NCI-H510A (cell line): ENCODE results near the gene TFF3.
A peak's percentile ranks its signal among the peaks of the same experiment; 100 is the strongest.

ENCODE experiments used
- DNase-seq: peaks from one replicate; lab custom pipeline; 2025; lab: John Stamatoyannopoulos, UW

TFF3 gene

DNA sequence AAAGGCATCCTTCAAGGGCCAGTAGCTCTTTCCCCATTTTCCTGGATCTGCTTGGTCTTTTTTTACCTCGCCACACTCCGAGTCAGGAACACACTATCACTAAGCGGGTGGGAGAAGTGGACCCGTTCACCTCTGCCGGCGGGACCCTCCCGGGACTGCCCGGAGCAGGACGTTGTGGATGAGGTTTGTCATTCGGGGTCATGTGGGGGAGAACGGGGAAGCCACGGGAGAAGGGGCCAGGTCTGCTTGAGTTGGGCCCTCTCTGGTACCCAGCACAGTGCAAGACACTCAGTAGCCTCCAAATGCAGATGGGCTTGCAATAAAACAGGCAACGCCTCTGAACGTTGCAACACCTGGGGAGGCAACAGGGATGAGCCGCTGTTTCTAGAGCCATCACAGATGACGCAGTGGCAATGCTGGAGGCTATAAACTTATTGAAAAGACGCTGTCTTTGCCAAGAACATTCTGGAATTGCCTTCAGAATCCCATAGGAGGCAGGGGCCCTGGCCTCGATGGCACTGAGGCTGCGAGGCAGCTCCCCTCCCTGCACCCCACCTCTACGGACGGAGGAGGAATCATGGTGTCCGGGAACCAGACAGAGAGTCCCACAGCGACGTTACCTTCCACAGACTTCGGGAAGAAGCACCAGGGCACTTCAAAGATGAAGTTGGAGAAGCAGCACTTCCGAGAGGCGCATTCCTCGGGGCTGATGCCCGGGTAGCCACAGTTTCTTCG is 31.8 kb upstream of the TFF3 start:
- no peak for DNase-seq

DNA sequence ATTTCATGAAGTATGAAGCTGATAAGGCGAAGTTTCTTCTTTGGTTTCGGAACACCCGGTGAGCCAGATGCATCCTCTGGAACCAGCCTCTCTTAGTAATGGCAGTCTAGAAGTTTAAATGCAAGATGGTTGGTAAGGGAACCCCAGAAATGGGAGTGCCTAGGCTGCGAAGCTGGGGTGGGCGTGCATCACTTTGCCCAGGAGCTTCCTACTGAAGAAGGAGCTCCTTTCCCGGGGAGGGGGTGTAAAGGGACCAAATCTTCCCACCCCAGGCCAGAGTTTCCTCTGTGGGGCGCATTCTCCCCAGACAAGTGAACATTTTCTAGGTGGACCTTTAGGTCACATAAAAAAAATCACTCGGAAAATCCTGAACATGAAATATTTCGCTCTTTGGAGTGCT is 31.2 kb upstream of the TFF3 start:
- DNase-seq = no peak

DNA sequence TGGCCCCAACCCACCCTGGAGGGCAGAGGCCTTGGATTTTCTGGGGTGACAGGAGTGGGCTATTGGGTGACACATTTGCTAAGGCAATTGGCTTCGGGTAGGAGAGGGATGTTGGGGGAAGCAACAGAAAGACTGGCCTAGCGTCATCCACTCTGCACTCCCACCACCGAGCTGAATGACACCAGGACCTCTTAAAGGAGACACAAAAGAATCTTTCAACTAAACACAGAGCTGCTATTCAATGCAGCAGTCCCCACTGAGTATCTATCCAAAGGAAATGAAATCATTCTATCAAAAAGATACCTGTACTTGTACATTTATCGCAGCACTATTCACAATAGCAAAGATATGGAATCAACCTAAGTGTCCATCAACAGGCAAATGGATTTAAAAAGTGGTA is 29.4 kb upstream of the TFF3 start:
- no peak for DNase-seq

DNA sequence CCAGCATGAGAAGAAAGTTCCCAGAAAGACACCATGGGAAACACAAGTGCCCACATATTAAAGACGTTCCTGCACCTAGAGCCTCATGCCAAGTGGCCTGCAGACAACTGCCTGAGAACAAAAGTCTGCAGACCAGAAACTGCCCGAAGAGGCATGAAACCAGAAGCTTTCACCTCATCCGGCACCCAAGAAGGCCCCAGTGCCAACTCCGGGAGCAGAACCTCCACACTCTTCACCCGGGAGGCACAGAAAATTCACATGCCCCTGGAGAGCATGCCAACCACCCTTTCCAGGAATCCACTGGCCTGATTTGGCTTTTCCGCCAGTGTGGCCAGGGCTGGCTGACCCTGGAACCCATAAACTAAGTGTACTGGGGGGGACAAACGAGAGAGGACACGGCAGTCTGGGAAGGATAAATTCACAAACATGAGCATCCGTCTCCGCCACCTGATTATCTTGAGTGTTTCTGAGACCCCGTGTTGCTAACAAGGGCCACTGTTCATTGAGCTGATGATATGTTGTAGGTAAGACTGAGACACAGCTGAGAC is 28.8 kb upstream of the TFF3 start:
- no peak for DNase-seq

DNA sequence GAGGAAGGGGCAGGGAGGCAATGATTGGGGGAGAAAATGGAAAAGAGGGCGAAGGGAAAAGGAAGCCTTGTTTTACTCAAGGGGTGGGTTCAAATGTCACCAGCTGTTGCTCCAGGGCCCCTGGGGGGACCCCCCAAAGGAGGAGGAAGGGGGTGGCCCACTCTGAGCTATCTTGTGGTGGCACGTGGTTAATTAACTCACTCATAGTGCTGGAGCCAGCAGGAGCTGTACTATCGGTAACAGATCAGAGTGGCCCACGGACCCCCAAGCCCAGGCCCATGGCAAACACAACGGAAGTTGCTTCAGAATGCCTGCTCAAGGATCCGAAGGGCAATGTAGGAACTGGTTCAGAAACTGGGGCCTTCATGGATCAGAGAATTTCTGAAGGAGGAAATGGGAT is 28.3 kb upstream of the TFF3 start:
- no peak for DNase-seq

DNA sequence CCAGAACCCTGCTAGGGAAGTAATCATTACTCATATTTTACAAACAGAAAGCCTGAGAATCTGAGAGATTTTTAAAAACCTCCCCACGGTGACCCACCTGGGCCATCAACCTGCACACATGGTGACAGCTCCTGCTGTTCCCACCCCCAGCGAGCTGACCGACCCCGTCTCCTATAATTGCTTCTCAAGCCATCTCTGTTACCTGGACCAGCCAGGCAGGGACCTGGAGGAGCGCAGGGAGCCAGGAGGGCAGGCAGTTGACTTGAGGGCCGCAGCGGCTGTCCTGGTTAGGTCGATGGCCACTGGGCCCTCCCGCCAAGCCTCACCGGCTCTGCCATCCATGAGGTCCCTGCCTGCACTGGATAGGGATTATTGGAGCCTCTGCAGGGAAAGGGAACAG is 27.9 kb upstream of the TFF3 start:
- no peak for DNase-seq

DNA sequence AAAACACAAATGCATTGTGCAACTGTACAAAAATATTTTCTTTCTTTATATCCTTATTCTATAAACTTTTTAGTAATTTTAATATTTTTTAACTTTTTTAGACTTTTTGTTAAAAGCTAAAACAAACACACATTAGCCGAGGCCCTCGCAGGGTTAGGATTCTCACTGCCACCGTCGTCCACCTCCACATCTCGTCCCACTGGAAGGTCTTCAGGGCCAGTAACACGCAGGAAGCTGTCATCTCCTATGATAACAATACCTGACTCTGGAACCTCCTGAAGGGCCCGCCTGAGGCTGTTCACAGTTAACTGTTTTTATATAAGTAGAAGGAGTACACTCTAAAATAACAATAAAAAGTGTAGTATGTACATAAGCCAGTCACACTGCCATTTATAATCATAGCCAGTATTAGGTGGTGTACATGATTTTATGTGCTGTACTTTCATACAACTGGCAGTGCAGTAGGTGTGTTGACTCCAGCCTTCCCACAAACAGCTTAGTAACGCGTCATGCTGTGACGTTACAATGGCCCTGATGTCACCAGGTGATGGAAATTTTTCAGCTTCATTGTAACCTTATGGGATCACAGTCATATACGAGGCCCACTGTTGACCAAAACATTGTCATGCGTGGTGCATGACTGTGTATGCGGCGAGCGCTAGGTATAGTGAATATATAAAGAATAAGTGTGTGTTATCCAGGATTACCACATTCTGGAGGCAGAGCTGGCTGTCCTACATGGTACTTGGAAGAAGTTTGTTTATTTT is 26.8 kb upstream of the TFF3 start:
- DNase-seq = no peak

DNA sequence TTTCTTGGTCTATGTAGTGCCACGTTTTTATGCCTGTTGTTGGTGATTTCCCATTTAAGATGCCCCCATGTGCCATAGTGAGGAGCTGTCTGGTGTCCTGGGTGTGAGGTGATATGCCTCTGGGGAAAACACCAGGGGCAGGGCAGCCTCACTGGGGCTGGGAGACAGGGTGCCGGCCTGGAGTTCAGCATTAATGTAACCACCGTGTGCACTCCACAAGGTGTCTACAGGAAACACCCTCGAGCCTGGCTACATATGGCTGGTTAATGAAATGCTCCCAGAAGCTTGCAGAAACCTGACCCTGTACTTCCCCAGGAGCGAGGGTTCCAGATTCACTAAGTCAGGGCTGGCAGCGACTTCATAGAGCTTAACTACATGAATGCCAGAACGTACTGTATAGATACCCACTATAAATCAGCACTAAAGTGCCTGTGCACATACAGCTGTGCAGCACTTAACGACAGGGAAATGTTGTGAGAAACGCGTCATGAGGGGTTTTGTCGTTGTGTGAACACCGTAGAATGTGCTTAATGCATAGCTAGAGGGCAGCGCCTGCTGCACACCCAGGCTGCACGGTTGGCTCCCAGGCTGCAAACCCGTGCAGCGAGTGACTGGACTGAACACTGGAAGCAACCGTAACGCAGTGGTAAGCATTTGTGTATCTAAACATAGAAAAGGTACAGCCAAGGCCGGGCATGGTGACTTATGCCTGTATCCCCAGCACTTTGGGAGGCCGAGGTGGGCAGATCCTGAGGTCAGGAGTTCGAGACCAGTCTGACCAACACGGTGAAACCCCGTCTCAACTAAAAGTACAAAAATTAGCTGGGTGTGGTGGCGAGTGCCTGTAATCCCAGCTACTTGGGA is 25.2 kb upstream of the TFF3 start:
- no peak for DNase-seq

DNA sequence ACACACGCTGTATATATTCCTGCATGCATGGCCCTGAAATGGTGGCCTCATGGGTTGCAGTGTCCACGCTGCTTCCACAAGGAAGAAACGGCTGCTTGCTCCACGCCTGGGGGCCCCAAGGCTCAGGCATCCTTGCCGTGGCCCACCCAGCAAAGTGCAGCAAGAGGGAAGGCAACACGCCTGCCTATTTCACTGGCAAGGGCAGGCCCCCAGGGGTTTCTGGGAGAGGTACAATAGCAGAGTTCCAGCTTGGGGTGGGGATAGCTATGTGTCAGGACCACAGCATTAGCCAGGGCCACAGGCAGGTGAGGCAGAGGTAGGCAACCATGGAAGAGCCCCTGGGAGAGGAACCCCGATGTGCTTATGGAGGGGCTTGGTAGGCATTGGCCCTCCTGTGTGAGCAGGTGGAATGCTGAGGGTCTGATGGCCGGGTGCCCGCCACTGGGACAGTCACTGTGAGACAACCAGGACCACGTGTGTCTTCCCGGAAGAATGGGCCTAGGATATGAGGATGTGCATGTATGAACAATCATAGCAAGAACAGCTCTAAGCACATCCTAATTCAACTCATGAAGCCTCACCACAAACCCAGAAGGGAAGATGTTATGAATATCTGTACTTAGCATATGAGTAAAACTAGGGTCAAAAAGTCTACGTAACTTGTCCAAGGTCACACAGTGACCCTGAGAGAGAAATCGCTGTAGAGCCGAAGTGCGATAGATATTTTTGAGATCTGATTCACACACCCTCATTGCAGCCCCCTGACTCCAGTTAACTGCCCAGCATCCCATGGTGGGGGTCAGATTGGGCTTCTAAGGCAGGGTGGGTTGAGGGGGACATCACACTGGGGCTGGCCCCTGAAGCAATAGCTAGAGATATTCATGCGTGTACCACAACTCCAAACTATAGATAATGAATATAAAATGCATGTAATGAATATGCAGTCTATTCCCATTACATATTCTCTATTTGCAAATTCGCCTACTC is 23.8 kb upstream of the TFF3 start:
- no peak for DNase-seq

DNA sequence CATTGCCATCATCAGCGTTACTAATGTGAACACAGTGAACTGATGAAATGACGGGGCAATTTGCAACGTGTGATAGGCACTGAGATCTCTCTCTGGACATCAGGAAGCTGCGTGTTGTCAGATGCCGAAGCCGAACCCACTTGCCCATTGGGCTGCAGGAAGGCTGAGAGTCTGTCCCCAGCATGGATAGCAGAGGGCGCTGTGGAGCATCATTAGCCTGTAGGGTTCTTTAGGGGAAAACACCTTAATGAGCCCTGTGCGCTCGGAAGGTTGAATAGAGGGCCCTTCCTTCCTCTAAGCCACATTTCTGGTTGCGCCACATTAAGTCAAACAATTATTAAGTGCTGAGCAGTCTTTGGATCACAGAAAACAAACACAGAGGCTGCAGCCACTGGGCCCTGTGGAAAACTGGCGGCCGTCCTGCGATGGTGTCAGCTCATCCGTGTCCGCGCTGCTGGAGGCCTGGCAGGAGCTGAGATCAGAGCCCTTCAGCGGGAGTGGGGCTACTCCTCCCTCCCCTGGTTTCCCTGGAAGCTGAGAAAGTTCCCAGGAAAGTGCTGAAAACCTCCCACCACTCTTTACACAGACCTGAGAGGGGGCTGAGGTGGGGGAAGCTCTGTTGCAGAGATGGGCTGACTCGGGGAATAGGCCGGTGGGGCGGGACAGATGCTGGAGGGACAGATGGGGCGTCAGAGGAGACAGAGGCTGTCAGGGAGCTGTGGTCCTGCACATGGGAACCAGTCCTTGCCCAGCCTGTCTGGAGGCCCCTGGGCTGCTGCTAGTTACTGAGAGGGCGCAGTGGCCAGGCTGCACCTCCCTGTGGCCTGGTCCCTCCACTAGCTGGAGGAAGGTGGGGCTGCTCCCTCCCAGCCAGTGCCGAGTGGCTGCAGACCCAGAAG is 22.9 kb upstream of the TFF3 start:
- DNase-seq = peak; percentile 83

DNA sequence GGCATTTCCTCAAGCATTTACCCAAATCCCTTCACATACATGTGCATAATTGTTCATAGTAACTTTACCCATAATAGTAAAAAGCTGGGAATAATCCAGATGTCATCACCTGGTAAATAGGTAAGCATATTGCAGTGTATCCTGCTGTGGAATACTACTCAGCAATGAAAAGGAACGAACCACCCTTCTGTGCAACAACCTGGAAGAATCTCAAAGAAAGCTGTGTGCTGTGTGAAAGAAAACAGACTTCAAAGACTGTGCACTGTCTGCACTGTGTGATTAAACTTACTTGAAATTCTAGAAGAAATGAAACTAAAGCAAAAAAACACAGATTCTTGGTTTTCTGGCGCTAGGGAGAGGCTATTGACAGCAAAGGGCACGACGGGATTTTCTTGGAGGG is 22.1 kb upstream of the TFF3 start:
- DNase-seq = no peak

DNA sequence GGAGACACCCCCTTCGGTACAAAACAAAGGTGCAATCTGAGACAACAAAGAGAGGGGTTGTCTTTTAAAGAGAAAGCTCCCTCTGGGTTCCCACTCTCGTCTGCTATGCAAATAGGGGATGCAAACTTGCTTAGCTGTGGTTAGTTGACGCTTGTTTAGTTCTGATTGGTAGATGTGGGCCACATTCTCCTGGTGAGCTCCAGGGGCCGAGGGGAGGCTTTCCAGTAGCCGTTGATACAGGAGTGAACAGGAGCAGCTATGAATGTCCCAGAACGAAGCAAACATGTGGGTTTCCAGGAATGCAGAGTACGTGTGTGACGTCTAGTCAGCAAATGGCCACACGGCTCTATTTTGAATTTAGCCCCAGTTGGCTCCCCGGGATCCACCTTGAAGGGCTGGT is 20.8 kb upstream of the TFF3 start:
- no peak for DNase-seq

DNA sequence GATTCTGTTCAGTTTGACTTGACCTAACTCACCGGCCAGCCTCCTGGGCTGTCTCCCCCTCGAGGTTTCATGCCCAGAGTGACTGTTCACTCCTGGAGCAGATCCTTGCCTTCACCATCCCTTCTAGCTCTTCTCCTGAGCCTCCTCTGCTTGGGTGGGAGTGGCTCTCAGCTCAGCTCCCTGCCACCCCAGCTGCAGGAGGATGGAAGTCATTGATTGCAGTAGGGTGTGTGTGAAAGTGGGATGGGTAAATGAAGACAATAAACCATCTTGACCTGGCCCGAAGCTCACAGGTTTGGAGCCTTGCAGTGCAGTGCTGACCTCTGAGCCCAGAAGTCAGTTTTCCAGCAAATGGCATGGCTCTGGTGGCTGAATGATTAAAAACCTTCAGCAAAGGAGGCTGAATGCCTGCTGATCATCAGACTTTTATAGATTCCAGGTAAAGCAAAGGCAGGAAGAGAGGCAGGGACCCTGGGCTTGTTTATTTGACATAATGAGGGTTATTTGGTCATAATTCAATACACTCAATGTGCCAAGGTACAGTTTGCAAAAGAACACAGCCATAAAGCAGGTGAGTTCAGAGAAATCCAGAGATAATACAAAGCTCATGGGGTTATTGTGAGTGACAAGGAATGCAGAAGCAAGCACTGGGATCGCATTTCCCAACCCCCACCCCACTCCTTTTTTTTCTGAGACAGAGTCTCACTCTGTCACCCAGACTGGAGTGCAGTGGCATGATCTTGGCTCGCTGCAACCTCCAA is 17.5 kb upstream of the TFF3 start:
- DNase-seq = no peak

DNA sequence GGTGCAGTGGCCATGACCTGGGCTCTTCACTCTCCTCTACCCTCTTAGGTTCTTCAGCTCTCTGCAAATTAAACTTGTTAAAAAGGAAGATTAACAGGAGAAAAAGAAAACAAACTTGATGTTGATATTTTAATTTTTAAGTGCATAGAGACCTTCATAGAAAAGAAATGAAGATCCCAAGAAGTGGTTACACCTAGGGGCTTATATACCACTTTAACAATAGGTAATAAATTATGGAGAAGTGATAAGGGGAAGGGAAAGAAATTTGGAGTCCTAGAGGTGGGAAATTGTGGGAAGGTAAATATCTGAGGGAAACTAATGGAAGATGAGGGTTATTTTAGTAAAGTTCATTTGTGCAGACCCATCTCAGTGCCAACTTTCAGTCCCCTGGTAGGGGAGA is 16.5 kb upstream of the TFF3 start:
- no peak for DNase-seq

DNA sequence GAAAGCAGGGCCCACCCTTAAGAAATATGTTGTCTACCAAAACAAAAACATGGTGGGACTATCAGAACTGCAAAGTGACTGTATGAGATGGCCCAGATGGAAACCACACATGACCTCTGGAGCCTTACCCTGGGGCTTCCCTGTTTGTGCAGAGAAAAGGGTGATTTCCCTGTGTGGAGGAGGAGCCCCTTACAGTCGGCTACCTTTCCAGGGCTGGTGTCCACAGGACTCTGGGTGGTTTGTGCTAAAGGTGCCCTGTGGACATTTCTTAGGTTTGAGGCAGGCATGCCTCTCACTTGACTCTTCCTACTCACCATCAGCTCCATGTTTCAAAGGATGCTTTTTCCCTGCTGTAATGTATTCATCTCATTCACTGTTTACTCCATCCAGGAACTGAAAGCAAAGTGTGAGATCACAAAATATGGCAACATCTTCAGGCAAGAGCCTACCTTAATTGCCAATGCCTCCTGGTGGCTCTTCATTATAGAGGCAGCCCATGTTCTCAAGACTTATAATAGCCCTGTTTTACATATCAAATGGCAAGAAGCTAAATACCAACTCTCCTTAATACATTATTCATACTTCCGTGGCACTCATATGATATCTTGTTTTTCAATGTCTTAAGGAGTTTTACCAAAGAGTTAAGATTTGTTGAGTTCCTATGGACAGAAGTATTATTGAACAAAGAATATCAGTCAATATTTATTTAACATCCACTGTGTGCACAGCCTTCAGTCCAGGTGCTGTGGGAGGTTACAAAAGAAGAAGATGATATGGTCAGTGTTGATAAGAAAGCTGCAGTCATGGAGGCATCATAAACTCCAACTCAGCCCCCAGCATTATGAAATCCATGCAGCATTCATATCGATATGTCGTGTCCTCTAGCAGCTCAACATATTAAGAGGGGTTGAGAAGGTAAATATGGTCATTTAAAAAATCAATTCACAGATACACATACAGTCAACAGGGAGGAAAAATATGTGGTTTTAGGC is 15.5 kb upstream of the TFF3 start:
- no peak for DNase-seq

DNA sequence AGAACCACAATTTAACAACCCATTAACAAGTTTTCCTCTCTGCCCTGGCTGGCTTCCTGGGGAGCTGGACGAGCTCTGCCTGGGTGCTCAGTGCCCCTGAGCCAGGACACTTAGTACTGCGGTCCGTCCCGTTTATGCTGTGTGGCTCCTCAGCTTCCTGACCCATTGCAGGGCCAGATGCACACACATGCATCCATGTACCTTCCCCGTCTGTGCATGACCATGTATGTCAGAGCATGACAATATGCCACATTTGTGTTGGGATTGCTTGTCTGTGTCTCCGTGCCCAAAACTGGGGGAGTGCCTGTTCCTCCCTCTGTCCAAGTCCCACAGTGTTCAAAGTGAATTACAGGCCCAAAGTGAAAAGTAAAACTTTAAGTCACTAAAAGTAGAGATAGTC is 9.7 kb upstream of the TFF3 start:
- no peak for DNase-seq

DNA sequence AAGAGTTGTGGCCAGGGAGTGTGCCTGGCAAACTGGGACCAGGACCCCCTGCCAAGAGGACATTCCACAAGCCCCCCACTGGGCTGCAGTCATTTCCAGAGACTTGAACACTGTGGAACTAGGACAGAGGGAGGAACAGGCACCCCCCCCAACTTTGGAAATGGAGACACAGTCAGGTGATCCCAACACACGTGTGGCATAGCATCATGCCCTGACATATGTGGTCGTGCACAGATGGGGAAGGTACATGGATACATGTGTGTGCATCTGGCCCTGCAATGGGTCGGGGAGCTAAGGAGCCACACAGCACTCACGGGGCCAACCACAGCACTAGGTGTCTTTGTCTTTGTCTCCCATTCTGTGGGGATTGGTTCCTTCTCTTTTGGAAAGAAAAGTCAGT is 6.6 kb upstream of the TFF3 start:
- no peak for DNase-seq

DNA sequence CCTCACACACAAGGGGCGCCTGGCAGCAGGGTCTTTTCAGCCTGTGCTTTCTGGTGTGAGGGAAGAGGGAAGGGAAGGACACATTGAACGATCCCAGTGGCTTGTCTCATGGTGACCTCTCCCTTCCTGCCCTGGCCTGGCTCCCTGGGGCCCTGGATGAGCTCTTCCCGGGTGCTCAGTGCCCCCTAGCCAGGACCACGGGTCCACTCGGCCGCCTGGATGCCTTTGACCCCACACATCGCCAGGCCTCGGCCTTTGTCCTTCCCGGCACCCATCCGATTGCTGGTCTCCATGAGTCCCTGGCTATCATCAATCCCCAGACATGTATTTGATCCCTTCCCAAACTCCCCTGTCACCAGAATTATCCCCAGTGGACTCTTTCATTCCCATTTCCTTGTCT is 6.0 kb upstream of the TFF3 start:
- no peak for DNase-seq
